Mesenteric fat pad (tissue), 1 donor: ENCODE data around the gene TTC34. TPM values are rescaled to one million over a fixed set of nuclear protein-coding genes. Genes with fewer than 3 reads are reported as not detected.

ENCODE experiments used
- DNase-seq: peaks from one replicate; pipeline ENCODE4 v3.0.0-alpha.2; 2020; ENCODE audit warnings: low spot score
- total RNA-seq: library from RNA; stranded (reverse); fragmentation: NEBNext Ultra II Directional; extraction: Animal tissue kit (Norgen Biotek cat#: 25700); gene quantifications from one replicate; pipeline ENCODE4 v1.2.1, GENCODE V29; 2021
- donor health status: DM: yes; HTN: yes; CAD: no.

The TTC34 gene
- total RNA-seq, 1 donor from 2014 or later: 0.35 TPM

DNA sequence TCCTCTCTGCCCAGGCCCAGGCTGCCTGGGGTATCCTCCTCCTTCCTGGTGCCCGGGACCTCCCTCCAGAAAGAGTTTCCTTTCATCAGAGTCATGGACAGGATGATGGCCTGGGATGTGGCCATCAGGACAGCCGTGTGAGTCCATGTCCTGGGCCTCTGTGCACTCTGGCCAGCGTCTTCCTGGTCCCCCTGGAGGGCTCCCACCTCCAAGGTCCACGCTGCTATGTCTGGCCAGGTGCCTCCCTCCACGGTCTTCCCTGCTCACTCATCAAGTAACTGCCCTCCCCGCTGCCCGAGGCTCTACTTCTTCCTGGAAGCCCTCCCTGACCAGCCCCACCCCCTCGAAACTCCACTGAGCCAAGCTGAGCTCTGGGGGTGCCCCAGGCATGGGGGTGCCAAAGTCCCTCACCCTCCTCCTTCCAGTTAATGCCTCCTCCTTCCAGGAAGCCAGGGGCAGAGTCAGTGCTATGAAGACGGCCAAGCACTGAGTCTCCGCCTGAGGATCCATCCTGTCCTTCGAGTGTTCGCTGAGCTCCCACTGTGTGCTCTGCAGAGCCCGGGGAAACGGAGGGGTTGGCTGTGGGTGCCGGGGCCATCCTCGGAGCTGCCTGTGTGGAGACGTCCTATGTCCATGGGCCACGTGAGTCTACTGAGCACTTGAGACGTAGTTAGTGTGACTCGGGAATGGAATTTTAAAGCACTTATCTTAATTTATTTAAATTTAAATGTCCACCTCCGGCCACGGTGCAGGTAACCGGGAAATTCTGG, 28.5 kb upstream of the TTC34 start:
- no peak for DNase-seq

DNA sequence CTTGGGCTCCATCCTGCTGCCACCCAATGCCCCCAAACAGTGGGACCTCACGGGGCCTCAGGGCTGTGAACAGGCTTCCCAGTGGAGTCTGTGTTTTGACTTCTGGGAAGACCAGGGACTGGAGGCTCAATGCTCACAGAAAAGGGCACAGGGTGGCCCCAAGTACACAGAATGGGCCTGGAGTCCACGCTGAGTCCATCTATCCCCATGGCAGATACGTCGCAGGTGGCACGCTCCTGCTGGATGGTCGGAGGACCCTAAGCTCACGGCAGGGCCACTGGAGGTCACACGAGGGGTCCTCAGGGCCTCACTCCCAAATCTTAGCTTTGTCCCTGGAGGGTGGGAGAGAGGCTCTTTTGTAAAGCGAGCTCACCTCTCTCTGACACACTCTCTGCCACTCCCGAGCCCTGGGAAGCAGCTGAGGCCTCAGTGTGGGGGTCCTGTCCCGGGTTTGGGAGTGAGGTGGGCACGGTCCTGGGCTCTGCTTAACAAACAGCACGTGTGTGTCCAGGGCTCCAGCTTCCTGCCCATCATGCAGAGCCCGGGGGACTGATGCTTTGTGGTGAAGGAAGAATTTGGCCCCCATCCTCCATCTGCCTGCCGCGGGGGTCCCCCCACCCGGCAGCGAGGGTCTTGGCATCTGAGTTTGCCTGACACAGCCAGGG, 27.2 kb upstream of the TTC34 start:
- no peak for DNase-seq

DNA sequence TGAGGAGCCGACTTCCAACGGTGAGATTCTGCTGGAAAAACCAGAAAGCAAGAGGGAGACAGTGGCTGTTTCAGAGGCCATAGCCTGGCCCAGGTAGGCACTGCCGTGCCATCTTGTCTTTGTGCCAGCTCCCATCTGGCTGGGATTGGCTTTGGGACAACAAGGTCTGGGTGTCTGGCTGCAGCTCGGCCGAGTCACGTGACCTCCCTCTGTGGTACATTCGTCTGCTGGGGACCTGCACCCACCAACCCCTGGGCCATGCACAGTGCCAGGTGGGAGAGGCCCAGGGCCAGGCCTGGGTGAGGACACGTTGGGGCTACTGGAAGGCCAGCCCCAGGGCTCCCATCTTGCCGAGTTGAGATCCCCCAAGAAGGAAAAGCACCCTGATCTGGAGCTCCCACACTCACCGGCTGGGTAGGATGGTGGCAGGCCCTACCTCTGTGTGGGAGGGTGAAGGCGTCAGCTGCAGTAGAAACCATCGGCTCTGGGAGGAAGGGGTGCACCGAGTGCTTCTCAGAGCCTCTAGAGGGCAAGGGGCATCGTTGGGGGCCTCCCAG, 25.3 kb upstream of the TTC34 start:
- DNase-seq: no peak

DNA sequence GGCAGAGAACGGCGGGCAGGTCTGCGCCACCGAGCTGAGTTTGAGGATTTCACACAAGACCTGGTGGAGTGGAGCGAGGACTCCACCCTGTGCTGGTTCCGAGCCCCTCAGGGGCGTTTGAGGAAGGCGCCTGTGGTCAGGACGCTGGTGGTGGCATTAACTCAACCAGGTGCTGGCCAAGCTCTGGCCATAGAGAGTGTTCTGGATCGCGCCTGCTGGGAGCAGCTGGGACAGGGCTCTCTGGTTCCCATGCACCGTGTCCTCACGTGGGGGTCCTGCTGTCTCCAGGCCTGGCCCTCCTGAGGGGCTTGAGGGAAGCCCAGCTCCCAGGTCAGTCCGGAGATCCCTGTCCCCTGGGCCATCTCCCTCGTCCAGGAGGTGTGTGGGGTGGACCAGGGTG, 24.8 kb upstream of the TTC34 start:
- DNase-seq: no peak

DNA sequence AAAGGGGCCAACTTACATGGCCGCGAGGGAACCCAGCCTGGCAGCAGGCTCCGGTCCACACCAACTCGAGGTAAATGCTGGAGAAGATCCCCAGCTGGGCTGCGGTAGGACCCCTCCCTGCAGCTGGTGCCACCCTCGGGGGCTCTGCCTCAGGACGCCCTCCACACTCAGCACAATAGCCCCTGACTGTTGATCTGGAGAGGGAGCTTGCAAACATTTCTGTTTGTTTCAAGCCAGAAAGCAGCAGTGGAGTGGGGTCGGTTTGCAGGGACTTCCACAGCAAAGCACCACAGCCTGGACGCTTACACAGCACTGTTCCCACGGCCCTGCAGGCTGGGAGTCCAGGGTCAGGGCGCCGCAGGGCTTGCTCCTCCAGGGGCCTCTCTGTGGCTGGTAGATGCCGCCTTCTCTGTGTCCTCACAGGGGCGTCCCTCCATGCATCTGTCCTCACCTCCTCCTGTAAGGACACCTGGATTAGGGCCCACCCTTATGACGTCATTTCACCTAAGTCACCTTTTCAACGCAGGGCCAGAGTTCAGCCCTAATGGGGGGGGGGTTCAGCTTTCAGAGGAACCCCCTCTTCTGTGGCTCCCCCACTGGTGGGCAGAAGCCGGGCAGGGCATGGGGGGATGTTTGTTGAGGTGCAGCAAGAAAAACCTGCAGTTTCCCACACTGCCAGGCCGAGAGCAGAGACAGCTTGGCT, 24.1 kb upstream of the TTC34 start:
- no peak for DNase-seq

DNA sequence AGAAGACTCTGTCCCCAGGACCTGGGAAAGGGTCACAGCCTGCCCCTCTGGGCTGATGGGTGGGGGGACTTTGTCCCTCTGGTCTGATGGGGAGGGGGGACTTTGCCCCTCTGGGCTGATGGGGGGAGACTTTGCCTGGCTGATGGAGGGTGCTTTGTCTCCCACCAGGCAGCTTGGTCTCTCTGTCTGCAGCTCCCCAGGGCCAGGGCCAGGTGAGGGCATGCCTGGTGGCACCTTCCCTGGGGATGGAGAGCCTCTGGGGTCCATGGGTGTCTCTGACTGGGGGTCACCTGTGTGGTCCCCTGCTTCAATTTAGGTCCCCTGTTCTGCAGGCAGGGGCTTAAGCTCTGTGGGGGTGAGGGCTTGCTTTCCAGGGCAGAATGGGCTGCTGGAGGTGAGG, 23.5 kb upstream of the TTC34 start:
- no peak for DNase-seq

DNA sequence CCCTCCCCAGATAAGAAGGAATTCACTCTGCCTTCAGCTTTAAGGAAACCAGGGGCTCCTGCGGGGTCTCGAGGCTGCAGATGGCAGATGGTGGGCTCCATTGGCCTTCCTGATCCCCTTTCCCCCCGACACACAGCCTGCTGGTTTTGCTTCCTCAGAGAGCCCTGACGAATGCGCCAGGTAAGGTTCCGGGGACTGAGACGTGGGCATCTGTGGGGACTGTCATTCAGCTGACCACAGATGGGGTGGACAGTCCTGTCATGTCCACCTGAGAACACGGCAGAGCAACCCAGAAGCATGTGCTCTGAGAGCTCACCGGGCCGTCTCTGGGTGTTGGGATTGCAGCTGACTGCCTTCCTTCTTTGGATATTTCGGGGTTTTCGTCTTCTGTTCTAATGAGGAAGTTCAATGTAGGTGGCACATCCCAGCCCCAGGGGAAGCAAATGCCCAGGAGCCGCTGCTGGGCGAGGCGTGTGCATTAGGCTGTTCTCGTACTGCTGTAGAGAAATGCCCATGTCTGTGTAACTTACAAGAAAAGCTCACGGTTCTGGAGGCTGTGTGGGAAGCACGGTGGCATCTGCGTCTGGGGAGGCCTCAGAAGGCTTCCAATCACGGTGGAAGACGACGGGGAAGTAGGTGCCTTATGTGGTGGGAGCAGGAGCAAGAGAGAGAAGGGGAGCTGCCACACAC, 22.6 kb upstream of the TTC34 start:
- DNase-seq: no peak

DNA sequence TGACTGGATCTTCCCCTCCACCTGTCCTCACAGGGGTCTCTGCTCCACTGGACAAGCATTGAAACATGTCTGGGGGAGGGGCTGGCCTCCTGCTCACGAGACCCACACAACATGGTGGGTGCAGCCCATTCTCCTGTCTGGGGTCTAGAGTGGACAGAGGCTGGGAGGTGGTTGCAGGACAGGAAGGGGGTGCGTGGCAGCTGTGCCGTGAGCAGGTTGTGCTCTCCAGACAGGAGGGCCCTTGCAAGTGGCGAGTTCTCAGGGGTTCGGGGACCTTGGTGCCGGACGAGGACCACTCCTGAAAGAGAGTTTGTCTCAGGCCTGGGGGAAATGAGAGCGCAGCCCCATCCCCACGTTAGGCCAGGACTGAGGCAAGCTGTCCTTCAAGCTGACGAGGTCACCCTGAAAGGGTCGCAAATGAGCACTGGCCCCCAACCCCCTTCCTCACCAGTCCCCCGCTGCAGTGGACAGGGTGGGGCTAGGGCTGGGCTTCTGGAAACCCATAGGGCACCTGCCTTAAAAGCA, 21.2 kb upstream of the TTC34 start:
- no peak for DNase-seq

DNA sequence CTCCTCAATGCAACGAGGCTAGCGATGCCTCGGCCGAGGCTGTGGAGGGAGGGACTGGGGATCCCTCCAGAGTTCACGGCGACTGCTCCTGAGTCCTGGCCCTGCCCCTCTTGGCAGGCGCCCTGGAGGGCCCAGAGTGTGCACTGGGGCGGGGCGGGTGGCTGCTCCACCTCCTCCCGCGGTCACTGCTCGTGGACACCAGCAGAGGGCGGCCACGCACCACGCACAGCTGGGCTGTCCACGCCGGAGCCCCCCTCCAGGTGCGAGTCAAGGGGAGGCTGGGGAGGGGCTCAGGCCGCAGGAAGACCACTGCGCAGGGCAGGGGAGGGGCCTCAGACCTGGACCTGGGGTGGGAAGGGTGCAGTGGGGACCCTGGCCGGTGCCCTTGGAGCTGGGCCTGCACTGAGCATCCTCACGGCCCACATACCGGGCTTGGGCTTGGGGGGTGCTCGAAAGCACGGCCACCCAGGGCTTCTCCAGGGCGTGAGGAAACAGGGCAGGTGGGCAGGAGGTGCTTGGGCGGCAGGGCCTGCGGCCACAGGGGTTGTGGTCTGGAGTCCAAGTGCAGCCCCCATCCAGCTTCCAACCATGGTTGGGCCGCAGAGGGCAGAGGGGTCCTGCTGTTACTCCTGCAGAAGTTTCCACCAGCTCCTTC, 20.6 kb upstream of the TTC34 start:
- no peak for DNase-seq

DNA sequence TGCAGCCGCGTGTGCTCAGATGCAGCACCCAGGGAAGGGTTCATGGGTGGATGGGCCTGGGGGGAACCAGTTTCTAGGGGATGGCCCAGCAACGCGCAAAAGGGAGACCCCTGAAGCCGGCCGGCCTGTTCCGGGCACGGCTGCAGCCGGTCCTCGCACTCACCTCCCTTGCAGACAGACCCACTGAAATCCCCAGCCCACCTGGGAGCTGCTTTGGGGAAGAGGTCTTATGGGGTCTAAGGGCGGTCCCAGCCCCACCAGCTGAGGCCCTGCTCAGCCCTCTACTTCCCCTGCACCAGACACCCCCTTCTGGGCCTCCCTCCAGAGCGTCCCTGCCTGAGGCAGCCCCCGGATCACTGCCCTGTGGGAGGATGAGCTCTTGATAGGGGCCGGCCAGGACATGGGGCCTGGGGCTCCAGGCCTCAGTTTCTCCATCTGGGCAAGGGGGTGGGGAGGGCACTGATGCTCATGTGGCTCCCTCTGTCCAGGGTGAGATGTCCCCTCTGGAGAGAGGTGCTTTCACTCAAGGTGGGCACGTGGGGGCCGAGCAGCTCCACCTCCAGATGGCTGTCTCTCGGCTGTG, 20.0 kb upstream of the TTC34 start:
- no peak for DNase-seq

DNA sequence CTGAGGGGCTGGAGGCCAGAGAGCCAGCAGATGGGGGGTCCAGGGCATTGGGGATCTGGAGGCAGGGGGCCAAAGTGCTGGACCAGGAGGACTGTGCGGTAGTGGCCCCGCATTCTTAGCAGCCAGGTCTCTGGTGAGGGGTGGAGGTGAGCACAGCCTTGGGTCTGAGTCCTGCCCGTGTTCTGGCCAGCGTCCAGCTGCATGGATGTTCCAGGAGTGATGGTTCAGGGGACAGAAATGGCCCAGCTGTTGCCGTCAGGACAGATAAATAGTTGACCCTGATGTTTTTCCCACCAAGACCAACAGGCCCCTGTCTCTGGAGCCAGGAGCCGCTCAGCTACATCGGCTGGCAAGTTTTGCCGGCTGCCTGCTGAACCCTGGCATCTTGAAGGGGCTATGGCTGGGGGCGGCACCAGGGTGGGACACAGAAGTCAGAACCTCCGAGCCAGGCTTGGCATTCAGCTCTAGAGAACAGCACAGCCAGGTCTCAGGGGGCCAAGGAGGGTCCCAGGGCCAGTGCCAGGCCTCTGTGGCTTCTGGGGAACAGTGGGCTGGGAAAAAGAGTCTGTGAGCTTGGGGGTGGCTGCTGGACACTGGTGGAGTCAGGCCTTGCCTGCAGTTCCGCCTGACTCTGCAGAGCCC, 19.4 kb upstream of the TTC34 start:
- no peak for DNase-seq

DNA sequence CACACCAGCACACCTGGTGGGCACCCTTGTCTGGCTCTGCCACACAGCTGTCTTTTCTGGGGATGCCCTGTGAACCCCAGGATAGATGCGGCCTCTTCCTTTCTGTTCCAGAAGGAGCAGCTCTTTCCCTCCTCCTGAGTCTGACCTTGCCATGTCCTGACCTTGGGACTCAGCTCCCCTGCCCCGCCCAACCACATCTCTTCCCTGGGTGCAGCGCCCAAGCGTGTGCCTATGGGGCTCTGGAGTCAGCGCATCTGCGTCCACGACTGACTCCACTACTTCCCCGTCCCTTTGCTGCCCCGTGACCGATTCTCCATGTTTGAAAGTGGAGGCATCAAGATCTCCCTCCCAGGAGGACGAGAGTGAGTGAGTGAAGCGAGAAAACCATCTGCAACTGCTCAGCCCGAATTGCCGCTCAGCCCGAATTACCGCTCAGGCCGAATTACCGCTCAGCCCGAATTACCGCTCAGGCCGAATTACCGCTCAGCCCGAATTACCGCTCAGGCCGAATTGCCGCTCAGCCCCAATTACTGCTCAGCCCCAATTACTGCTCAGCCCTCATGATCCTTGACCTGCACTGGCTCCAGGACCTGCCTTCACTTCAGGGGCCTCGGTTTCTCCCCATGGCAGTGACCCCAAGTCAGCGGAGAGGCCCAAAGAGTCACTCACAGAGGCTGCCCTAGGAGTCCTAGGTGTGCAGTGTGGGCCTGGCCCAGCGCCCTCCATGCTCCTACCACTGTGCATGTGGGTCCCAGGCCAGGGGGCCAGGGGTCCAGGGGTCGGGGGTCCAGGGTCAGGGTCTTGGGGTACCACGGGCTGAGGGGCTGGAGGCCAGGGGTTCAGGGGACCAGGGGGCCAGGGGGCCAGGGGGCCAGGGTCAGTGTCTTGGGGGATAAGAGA, 18.6 kb upstream of the TTC34 start:
- DNase-seq: no peak

DNA sequence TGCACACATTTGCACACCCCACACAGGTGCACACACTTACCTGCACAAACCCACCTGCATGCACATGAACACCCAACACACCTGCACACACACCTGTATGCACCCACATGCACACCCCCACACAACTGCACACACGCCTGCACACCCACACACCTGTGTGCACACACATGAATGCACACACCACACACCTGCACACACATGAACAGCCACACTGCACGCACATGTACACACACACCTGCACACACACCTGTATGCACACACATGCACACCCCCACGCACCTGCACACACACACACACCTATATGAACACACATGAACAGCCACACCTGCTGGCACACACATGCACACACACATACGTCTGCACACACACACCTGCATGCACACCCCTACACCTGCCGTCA, 17.9 kb upstream of the TTC34 start:
- DNase-seq: no peak

DNA sequence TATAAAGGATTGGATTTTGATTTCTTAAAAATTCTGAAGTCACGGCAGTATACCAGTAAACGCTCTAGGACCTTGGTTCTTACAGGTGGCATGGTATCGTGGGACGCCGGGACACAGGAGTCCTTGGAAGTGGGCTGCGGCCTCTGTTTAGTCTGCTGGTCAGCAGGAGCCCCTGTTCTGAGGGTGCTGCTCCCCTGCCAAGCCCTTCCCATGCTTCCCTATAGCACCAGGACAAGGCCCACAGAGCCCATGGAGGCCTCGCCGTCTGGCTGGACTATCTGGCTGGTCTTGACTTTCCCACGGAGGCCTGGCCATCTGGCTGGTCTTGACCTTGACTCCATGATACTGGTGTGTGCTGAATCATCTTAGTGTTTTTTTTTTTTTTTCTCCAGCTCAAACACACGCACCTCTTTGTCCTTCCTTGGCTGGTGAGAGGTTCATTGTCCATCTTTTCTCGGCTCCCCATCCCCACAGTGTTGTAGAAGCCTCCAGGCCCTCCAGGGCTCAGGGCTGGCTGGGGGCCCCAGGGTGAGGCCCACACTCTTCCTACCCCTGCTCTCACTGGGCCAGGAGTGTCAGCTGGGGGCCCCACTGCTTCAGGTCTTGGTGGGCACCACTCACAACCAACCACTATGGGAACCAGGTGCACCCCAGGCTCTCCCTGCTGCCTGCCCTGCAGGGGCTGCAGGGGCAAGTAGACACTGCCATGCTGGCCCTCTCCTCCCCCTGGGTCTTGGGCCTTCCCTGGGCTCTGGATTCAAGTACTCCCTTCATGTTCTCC, 16.5 kb upstream of the TTC34 start:
- no peak for DNase-seq

DNA sequence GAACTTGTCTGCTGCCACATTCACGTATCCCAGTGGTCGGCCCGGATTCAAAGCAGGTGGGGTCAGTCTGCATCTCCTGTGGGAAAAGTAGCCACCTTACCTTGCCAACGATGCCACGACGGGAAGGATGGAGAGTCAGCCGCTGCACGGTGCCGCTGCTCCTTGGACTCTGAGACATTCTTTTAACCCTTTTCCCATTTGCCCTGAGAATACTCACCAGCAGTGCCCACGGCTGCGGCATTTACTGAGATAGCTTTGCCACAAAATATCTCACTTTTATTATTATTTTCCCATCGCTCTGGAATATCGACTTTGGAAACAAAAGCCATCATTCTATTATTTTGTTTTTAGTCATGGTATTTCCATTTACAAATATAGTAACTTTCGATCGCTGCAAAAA, 15.3 kb upstream of the TTC34 start:
- DNase-seq: no peak

DNA sequence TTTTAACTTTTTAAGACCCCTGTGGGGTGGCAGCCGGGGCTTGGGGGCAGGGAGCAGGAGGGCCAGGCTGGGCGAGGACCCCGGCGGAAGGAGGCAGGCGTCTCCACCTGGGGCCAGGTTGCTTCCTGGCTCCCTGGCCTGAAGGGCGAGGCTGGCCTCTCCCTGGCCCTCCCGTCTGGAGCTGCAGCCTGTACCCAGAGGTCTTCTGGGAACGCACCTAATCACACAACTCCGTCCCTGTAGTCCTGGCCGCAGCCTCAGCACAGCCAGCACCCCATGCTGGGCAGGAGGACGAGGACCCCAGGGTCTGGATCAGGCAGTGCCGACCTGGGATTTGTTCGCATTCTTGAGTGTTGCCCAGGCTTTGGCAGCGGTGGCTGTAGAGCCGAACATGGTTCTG, 14.1 kb upstream of the TTC34 start:
- no peak for DNase-seq

DNA sequence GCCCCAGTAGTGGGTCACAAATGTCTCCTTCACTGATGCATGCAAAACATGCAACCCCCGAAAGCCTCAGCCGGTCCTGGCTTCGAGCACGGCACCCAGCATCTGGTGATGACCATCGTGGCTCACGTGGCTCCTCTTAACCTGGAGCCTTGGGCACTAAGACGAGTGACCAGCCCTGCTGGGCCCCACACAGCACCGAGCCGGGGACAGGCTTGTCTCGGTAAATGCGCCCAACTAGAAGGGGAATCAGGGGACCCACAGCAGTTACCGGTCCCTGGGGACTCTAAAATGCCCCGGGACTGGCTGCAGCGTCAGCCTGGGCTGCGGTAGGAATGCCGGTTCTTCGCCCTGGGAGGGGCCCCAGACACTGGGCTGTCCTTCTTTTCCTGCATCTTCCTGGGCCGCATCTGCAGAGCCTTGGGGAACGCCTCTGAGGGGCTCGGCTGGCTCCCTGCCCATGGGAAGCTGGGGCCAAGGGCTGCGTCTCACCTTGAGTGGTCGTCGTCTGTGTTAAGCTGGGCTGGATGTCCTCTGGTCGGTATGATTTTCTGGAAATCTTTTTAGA, 13.1 kb upstream of the TTC34 start:
- no peak for DNase-seq
